ENCODE results near the gene TMEM259.
"Not testable (repeated sequence)": the region's sequence is repeated elsewhere in the genome, so short reads cannot be mapped to it uniquely, and the experiment has no call there.

Gene TMEM259

DNA sequence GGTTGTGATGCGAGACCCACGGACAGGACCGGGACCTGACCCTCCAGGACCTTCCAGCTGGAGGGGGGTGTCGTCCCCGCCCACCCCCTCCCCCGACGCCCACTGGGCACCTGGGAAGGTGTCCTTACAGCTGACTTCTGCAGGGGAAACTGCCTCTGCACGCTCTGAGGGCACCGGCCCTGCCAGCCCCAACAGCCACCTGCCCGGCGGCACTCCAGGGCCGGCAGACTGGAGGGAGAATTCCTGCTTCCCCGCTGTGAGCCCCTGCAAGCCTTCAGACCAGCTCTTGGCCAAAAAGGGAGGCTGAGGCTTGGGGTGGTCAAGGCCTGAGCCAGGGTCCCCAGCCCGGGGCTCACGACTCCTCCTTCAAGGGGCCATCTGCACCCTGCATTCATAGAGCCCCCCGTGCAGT, 6.7 kb upstream of the TMEM259 start:
- Histone ChIP-seq H3K27me3 (ENCODE audit: insufficient read depth, poor library complexity, severe bottlenecking) (no peaks in the 10 kb centered on the region), H3K27ac (replicated peaks) (peak overlapping the region; percentile 96), H3K4me3 (replicated peaks; ENCODE audit: insufficient read depth, low read length) (peak overlapping the region; percentile 75)
- no peak for DNase-seq (ENCODE audit: low read depth in 1 of 2, low spot score in 1 of 2)
- no peak for TF ChIP-seq CTCF (IDR thresholded peaks at IDR 0.05; ENCODE audit: insufficient read depth, low read length)
- no peak for TF ChIP-seq SPI1 (IDR thresholded peaks at IDR 0.05; ENCODE audit: borderline replicate concordance, low read depth)
- no peak for TF ChIP-seq GABPA (IDR thresholded peaks at IDR 0.05; ENCODE audit: low read depth)
- no peak for TF ChIP-seq REST (IDR thresholded peaks at IDR 0.05; ENCODE audit: insufficient replicate concordance, low read depth)
- no peak for TF ChIP-seq POLR2AphosphoS5 (IDR thresholded peaks at IDR 0.05; ENCODE audit: low read depth)

DNA sequence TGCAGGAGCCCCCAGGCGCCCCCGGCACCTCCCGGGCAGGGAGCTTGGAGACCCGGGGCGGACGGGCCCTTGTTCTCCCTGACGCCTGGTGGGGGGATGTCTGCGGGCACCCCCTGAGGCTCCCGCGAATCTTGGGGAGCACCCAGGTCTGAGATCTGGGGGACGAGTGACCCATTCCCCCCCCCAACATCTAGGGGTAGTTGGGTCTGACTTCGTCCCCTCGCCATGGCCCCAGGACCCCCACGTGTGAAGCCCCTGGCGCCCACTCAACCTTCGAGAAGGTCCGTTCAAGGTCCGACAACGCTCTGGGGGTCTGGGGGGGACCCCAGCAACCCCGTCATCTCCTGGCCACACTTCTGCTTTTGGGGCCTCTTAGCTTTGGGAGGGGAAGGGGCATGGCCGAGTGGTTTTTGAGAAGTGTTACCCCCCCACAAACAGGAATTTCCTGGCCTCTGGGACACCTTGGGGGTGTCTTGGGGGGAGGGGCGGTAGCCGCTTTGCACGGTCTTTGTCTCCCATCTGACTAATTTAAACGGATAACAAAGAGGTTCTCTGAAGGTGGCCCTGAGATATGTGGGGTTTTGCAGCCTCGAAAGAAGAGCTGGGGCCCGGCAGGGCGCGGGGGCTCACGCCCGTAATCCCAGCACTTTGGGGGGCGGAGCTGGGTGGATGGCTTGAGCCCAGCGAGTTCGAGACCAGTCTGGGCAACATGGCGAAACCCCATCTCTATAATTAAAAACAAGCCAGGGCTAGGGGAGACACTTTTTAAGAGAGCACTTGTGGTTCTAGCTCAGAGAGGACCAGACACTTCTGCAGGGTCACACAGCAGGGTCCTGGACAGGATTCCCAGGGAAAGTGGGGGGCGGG, 6.1 kb upstream of the TMEM259 start:
- DNase-seq (ENCODE audit: low read depth in 1 of 2, low spot score in 1 of 2): peak in 1 of 2 experiments; percentile 55
- TF ChIP-seq SPI1 (IDR thresholded peaks at IDR 0.05; ENCODE audit: borderline replicate concordance, low read depth): peak; percentile 91
- TF ChIP-seq REST (IDR thresholded peaks at IDR 0.05; ENCODE audit: insufficient replicate concordance, low read depth): no peak

DNA sequence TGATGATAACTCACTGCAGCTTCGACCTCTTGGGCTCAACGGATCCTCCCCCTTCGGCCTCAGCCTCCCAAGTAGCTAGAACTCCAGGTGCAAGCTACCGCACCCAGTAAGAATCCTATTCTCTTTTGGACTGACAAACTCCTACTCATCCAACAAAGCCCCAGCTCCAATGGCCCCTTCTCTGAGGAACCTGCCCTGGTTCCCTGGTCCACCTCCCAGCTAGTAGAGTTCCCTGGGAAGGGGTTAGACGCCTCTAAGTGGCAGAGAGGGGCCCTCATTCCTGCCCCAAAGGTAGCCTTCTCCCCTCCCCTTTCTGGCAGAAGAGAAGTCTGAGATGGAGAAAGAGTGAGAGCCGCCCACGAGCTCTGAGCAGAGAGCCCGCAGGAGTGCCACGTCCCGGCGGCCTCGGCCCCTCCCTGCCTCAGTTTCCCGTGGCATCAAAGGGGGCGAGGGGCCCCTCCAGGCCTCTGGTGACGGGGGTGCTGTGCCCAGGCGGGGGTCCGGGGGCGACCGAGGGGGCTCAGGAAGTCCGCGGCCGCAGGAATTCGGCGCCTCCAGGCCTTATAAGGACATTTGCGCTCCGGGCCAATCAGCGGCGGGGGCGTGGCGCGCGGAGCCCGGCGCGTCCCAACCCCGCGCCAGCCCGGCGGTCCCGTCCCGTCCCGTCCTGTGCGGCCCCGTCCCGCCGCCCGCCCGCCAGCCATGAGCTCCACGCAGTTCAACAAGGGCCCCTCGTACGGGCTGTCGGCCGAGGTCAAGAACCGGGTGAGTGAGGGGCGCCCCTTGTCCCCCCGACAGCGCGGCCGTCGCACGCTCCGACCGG, 5.2 kb upstream of the TMEM259 start, which contains the start of gene CNN2:
CNN2 (plus strand) TSS at position 649 of the 823 bp plus-strand sequence; CDS start at position 703, 54 bp downstream.
- H3K4me3 ChIP-seq (replicated peaks; ENCODE audit: insufficient read depth, low read length): peak within 1 kb of the TSS; percentile 75
- no peaks in the 10 kb centered on the region for H3K27me3 ChIP-seq (ENCODE audit: insufficient read depth, poor library complexity, severe bottlenecking)
- peak in 1 of 2 experiments; percentile 72 for DNase-seq (ENCODE audit: low read depth in 1 of 2, low spot score in 1 of 2)
- peak within 1 kb of the TSS; percentile 96 for H3K27ac ChIP-seq (replicated peaks)
- TF ChIP-seq CTCF (IDR thresholded peaks at IDR 0.05; ENCODE audit: insufficient read depth, low read length) (no peak), SPI1 (IDR thresholded peaks at IDR 0.05; ENCODE audit: borderline replicate concordance, low read depth) (no peak), GABPA (IDR thresholded peaks at IDR 0.05; ENCODE audit: low read depth) (no peak), REST (IDR thresholded peaks at IDR 0.05; ENCODE audit: insufficient replicate concordance, low read depth) (no peak), POLR2AphosphoS5 (IDR thresholded peaks at IDR 0.05; ENCODE audit: low read depth) (no peak)

More for the DNA sequence above, 6.1 kb upstream of the TMEM259 start:
- Histone ChIP-seq H3K4me3 (replicated peaks; ENCODE audit: insufficient read depth, low read length) (peak overlapping the region; percentile 75), H3K27me3 (ENCODE audit: insufficient read depth, poor library complexity, severe bottlenecking) (no peaks in the 10 kb centered on the region), H3K27ac (replicated peaks) (peak overlapping the region; percentile 96)

DNA sequence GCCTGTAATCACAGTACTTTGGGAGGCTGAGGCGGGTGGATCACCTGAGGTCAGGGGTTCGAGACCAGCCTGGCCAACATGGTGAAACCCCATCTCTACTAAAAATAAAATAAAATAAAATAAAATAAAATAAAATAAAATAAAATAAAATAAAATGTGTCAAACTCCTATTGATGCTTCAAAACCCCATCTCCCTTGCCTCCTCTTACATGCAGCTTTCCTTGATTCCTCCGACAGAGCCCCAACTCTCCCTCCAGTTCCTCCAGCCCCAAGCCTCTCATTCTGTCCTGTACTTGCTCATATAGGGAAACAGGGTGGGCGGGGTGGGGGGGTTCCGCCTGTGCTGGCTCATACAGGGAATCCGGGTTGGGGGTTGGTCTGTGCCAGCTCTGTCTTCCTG, 4.2 kb upstream of the TMEM259 start:
- not testable (repeated sequence) for H3K27me3 ChIP-seq (ENCODE audit: insufficient read depth, poor library complexity, severe bottlenecking); H3K4me3 ChIP-seq (replicated peaks; ENCODE audit: insufficient read depth, low read length); H3K27ac ChIP-seq (replicated peaks); DNase-seq (ENCODE audit: low read depth in 1 of 2, low spot score in 1 of 2)

DNA sequence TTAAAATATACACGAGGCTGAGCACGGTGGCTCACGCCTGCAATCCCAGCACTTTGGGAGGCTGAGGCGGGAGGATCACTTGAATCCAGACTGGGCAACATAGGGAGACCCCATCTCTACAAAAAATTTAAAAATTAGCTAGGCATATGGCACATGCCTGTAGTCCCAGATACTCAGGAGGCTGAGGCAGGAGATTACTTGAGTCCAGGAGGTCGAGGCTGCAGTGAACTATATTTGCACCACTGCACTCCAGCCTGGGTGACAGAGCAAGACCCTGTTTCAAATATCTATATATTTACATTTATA, 2.9 kb upstream of the TMEM259 start:
- H3K27ac ChIP-seq (replicated peaks); H3K4me3 ChIP-seq (replicated peaks; ENCODE audit: insufficient read depth, low read length); H3K27me3 ChIP-seq (ENCODE audit: insufficient read depth, poor library complexity, severe bottlenecking); DNase-seq (ENCODE audit: low read depth in 1 of 2, low spot score in 1 of 2): not testable (repeated sequence)
